Suprapubic skin (tissue), 2 donors: ENCODE results near the gene TMC6.

Source experiments
- EP300 ChIP-seq: sonication (generic); formaldehyde crosslinking; IDR thresholded peaks from one replicate; pipeline ENCODE4 v1.6.1; 2017; ENCODE audit warnings: antibody characterized with exemption
- POLR2A ChIP-seq, 2 donors: fragments of 450-650 bp; IDR thresholded peaks; one replicate each; pipeline ENCODE4 v1.6.1; 2017; ENCODE audit warnings: antibody characterized with exemption in 2 of 2, mild to moderate bottlenecking in 2 of 2, moderate library complexity in 2 of 2

DNA sequence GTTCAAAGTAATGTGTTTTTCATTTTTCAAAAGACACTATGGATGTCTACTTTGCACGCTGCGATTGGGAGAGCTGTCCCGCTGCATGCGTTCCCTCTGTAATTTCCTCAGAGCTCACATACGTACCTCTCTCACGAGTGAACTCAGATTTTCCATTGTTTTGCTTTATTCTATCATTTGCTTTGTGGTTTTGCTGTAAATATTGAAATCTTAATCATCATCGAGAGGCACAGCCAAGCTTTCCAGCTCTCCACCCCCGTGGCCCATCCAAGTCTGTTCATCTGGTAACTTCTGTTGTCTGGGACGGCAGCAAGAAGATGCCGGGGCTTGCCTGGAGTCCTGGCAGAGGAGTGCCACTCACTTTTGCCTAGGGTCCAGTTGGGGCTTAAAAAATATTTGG is 21.1 kb downstream of the TMC6 start:
- no peak for TF ChIP-seq EP300
- no peak for TF ChIP-seq POLR2A (IDR thresholded peaks at IDR 0.05)
